ENCODE data around the gene TBX6. TPM values are rescaled to one million over a fixed set of nuclear protein-coding genes. Genes with fewer than 3 reads are reported as not detected.

Gene TBX6
- total RNA-seq, 6 experiments from 2014 or later = 0.37 to 0.68 (median 0.42) TPM

GRCh38 chr16:30087181-30087898, 4.4 kb downstream of the TBX6 start:
- Histone ChIP-seq H3K36me3 (peaks cover 0 to 34% (median 3%) of the 10 kb centered on the region in 4 donors), H3K4me1 (peaks cover 0 to 16% (median 4%) of the 10 kb centered on the region in 4 donors), H3K27ac (no peak overlapping the region), H3K9me3 (no peaks in the 10 kb centered on the region), H3K4me3 (no peak overlapping the region), H3K27me3 (no peaks in the 10 kb centered on the region)
- no peak for DNase-seq
- no peak for TF ChIP-seq CTCF (IDR thresholded peaks at IDR 0.05)
- TF ChIP-seq POLR2A (IDR thresholded peaks at IDR 0.05) = no peak
- intact Hi-C loops (cut with DNase I) = no loop called here
- WGBS (ENCODE audit: insufficient coverage, low coverage, low lambda C conversion rate, missing lambda C conversion rate) = 67% methylated on average over 5 of the region's 11 CpGs
- ATAC-seq = no peak

GRCh38 chr16:30086291-30087140, 5.2 kb downstream of the TBX6 start:
- no peak for DNase-seq
- no peak overlapping the region for H3K27ac ChIP-seq
- intact Hi-C loops (cut with DNase I) = no loop called here
- H3K36me3 ChIP-seq = peaks cover 0 to 41% (median 4%) of the 10 kb centered on the region in 4 donors
- no peak overlapping the region for H3K4me3 ChIP-seq
- H3K4me1 ChIP-seq = peaks cover 0 to 11% (median 4%) of the 10 kb centered on the region in 4 donors
- H3K27me3 ChIP-seq = no peaks in the 10 kb centered on the region
- no peak for ATAC-seq
- H3K9me3 ChIP-seq = no peaks in the 10 kb centered on the region
- WGBS (ENCODE audit: insufficient coverage, low coverage, low lambda C conversion rate, missing lambda C conversion rate) = 94% methylated on average over 9 of the region's 27 CpGs
- TF ChIP-seq POLR2A (IDR thresholded peaks at IDR 0.05) (no peak), CTCF (IDR thresholded peaks at IDR 0.05) (no peak)

GRCh38 chr16:30085820-30086219, 5.9 kb downstream of the TBX6 start:
- TF ChIP-seq CTCF (IDR thresholded peaks at IDR 0.05) = no peak
- no peak for TF ChIP-seq POLR2A (IDR thresholded peaks at IDR 0.05)
- no peak for DNase-seq
- Histone ChIP-seq H3K9me3 (no peaks in the 10 kb centered on the region), H3K4me3 (no peak overlapping the region), H3K27ac (no peak overlapping the region), H3K4me1 (peaks cover 0 to 5% (median 1%) of the 10 kb centered on the region in 4 donors), H3K36me3 (peaks cover 0 to 48% (median 7%) of the 10 kb centered on the region in 4 donors), H3K27me3 (no peaks in the 10 kb centered on the region)
- intact Hi-C loops (cut with DNase I) = no loop called here
- no peak for ATAC-seq
- WGBS (ENCODE audit: insufficient coverage, low coverage, low lambda C conversion rate, missing lambda C conversion rate) = 76% methylated on average over 3 of the region's 6 CpGs

- Histone ChIP-seq H3K9me3 (no peaks in the 10 kb centered on the region), H3K4me1 (peaks cover 0 to 7% (median 3%) of the 10 kb centered on the region in 4 donors), H3K27ac (no peak overlapping the region), H3K4me3 (no peak overlapping the region), H3K27me3 (no peaks in the 10 kb centered on the region), H3K36me3 (peaks cover 0 to 51% (median 8%) of the 10 kb centered on the region in 4 donors)
- DNase-seq = no peak
- TF ChIP-seq POLR2A (IDR thresholded peaks at IDR 0.05) (no peak), CTCF (IDR thresholded peaks at IDR 0.05) (no peak)
- ATAC-seq = no peak
- 63% methylated on average over 2 of the region's 3 CpGs for WGBS (ENCODE audit: insufficient coverage, low coverage, low lambda C conversion rate, missing lambda C conversion rate)
- intact Hi-C loops (cut with DNase I) = no loop called here
These were observed 6.5 kb downstream of the TBX6 start for GRCh38 chr16:30085247-30085646.
